ENCODE results near the gene TMEM175. TPM values are rescaled to one million over a fixed set of nuclear protein-coding genes. Genes with fewer than 3 reads are reported as not detected.
A peak's percentile ranks its signal among the peaks of the same experiment; 100 is the strongest.

TMEM175 gene, protein sequence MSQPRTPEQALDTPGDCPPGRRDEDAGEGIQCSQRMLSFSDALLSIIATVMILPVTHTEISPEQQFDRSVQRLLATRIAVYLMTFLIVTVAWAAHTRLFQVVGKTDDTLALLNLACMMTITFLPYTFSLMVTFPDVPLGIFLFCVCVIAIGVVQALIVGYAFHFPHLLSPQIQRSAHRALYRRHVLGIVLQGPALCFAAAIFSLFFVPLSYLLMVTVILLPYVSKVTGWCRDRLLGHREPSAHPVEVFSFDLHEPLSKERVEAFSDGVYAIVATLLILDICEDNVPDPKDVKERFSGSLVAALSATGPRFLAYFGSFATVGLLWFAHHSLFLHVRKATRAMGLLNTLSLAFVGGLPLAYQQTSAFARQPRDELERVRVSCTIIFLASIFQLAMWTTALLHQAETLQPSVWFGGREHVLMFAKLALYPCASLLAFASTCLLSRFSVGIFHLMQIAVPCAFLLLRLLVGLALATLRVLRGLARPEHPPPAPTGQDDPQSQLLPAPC
- 10 to 100 TPM; 10.0 to 20.2 (median 14.7) TPM for total RNA-seq
- 10 to 100 TPM; 77.8 to 96.6 TPM for polyA plus RNA-seq

- H3K9me3 ChIP-seq = no peaks in the 10 kb centered on the region
- DNase-seq (peak; percentile 91 to 100 (median 98)), ATAC-seq (peak; percentile 94 to 98 (median 97)), FAIRE-seq (no peak)
- 0 to 1% methylated on average over 89 to 99 of the region's 99 CpGs for WGBS, 2 donors
- no peaks in the 10 kb centered on the region for H3K27me3 ChIP-seq
- no peaks in the 10 kb centered on the region for H3K36me3 ChIP-seq
- peaks cover 9 to 24% (median 17%) of the 10 kb centered on the region in 3 donors for H3K4me1 ChIP-seq
- no peak for TF ChIP-seq CTCF (IDR thresholded peaks at IDR 0.05)
- peak within 1 kb of the TSS; percentile 90 to 100 (median 97) for H3K4me3 ChIP-seq
- H3K27ac ChIP-seq = peak within 1 kb of the TSS; percentile 78 to 92 (median 86)
- intact Hi-C loops (cut with DNase I) = no loop called here
Observed at GRCh38 chr4:931960-932712, at the start of gene TMEM175, which contains the start of gene GAK. TMEM175 (plus strand) TSS chr4:932460; CDS start chr4:947740, 15,280 bp downstream. GAK (minus strand) TSS chr4:932316; CDS start chr4:932187, 129 bp downstream.

DNA sequence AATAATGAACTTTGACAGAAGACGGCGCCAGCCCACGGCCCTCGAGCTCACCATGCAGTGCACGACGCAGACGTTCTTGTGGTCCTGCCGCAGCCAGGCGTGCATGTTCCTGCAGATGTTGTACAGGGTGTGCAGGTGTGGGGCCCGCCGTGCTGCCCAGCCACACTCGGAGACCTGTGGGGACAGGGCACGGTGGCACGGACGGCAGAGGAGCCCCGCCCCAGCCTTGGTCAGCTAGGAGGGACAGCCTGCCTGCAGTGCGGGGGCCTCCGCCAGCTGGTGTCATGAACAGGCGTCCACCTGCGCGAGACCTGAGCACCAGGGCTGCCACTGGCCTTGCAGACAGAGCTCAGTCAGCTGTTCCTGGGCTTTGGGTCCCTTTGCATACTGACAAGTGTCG lies 49.6 kb upstream of the TMEM175 start:
- Histone ChIP-seq H3K4me3 (no peak overlapping the region), H3K9me3 (no peaks in the 10 kb centered on the region), H3K36me3 (peaks cover 2 to 51% (median 8%) of the 10 kb centered on the region in 3 donors), H3K4me1 (no peaks in the 10 kb centered on the region), H3K27ac (no peak overlapping the region), H3K27me3 (no peaks in the 10 kb centered on the region)
- intact Hi-C loops (cut with DNase I) = no loop called here
- DNase-seq = peak in 2 of 6 donors; percentile 27 to 72
- no peak for TF ChIP-seq CTCF (IDR thresholded peaks at IDR 0.05)
- FAIRE-seq = no peak
- no peak for ATAC-seq
- WGBS, 2 donors = 93 to 95% methylated on average over 22 of the region's 22 CpGs

DNA sequence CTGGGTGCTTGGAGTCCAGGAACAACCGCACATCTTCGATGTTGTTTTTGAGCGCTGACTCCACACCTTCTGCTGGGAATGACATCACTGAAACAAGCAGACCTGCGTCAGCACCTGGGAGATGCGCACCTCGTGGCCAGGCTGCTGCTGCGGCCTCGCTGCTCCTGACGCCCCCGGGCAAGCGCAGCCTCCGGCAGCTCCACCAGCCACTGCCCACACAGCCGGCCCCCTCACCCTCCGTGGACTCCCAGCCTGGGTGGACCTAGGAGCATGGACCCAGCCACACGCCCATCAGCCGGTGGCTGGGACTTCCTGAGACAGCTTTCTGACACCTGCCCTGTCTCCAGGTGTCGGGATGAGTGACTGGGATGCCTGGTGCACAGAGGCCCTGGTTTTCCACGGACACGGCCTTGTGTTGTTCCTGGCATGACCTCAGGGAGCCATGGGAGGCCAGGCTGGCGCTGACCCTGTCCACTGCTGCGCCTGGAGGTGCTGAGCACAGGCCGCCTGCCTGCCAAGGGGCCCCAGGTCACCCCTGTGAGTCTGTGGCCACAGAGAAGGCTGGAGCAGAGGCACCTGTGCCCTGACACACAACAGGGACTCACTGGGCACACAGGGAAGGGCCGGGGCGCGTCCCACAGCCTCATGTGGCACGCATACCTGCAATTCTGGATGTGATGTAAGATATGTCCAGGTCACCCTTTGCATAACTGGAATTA lies 48.7 kb upstream of the TMEM175 start:
- no peak for TF ChIP-seq CTCF (IDR thresholded peaks at IDR 0.05)
- 92 to 96% methylated on average over 26 of the region's 26 CpGs for WGBS, 2 donors
- intact Hi-C loops (cut with DNase I) = no loop called here
- Histone ChIP-seq H3K9me3 (no peaks in the 10 kb centered on the region), H3K36me3 (peaks cover 2 to 60% (median 15%) of the 10 kb centered on the region in 3 donors), H3K4me3 (no peak overlapping the region), H3K4me1 (no peaks in the 10 kb centered on the region), H3K27me3 (no peaks in the 10 kb centered on the region), H3K27ac (no peak overlapping the region)
- DNase-seq (no peak), FAIRE-seq (no peak), ATAC-seq (no peak)

DNA sequence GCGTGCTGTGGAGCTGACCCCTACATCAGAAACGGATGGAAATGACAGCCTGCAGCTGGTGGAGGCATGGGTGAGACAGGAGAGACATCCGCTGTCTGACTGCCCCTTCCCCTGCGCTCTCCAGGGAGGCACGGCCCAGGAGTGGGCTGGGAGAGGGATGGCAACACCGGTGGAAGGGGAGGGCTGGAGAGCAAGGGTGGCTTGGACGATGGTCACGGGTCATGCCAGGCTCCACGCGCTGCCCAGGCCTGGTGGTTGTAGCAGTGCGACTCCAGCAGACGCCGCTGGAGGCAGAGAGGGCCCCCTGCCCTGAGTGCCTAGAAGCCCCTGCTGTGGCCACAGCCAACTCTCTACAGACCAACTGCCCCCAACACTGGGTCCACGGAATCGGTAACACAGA lies 48.0 kb upstream of the TMEM175 start:
- 83 to 92% methylated on average over 15 of the region's 15 CpGs for WGBS, 2 donors
- TF ChIP-seq CTCF (IDR thresholded peaks at IDR 0.05) = no peak
- Histone ChIP-seq H3K4me1 (no peaks in the 10 kb centered on the region), H3K9me3 (no peaks in the 10 kb centered on the region), H3K36me3 (peaks cover 2 to 64% (median 15%) of the 10 kb centered on the region in 3 donors), H3K27me3 (no peaks in the 10 kb centered on the region), H3K4me3 (no peak overlapping the region), H3K27ac (no peak overlapping the region)
- DNase-seq (peak in 1 of 6 donors; percentile 14), FAIRE-seq (no peak), ATAC-seq (no peak)
- intact Hi-C loops (cut with DNase I) = no loop called here

All from pancreas (tissue), 10 donors.